Measurements from ENCODE around the gene PSMD1.
"Not testable (repeated sequence)": the region's sequence is repeated elsewhere in the genome, so short reads cannot be mapped to it uniquely, and the experiment has no call there.

PSMD1 gene

DNA sequence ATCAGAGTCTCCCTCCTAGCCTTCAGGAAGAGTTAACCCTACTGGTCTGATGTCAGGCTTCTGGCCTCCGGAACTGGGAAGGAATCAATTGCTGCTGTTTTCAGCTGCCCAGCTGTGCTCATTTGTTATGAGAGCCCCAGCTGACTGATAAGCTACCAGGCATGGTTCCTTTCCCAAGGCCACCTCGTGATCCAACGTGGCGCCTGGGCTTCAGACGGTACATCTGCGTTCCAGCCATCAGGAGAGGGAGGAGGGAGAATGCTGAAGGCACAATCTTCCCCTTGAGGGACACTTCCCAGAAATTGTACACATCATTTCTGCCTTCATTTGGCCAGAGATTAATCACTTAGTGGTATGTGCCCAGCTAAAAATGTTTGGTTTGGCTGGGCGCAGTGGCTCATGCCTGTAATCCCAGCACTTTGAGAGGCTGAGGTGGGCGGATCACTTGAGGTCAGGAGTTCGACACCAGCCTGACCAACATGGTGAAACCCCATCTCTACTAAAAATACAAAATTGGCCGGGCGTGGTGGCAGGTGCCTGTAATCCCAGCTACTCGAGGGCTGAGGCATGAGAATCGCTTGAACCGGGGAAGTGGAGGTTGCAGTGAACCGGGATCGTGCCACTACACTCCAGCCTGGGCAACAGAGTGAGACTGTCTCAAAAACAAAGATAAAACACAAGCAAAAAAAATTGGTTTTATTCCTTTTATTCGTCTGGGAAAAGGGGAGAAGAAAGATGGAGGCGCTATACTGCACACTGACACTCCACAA lies 131.3 kb downstream of the PSMD1 start:
- Histone ChIP-seq H3K9me3 (ENCODE audit: control insufficient read depth in 2 of 2, low read length in 2 of 2) (peaks cover 0 to 3% of the 10 kb centered on the region in 2 donors), H3K4me1 (ENCODE audit: control insufficient read depth, insufficient read depth, low read length) (peaks cover 14% of the 10 kb centered on the region), H3K27me3 (ENCODE audit: control insufficient read depth in 1 of 2, insufficient read depth in 2 of 2, low read length in 2 of 2) (no peaks in the 10 kb centered on the region), H3K27ac (ENCODE audit: low read length) (no peak overlapping the region), H3K4me3 (ENCODE audit: low read length in 2 of 2) (no peak overlapping the region), H3K9ac (ENCODE audit: low read length in 2 of 2) (no peak overlapping the region), H3K36me3 (ENCODE audit: control insufficient read depth in 2 of 2, insufficient read depth in 2 of 2, low read length in 2 of 2) (no peaks in the 10 kb centered on the region)

DNA sequence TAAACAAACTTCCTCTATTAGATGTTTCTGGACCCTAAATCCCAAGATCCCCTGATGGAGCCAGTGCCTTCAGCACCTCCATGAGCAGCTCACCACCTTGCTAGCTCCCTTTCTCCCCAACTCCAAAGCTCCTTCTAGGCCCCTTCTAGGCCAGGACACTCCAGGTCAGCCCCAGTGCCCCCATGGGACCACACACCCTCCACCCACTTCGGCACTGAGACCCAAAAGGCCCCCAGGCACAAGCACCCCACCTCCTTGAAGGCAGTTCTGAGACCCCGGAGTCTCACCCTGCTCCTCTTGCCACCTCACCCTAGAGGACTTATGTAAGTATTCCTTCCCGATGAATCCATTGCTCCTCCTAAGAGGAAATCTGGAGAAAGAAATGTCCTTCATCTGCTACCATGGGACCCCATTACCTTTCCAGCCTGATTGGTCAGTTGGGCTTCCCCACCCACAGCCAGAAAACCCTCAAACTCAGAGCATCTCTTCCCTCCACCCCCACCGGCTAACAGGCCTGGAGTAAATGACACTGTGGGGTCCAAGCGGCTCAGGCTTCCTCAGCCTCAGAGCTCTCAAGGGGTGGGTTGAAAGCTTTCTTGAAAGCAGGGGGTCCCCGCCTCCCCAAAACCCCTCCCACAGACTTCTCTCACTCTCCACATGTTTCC lies 132.0 kb downstream of the PSMD1 start:
- Histone ChIP-seq H3K27ac (ENCODE audit: low read length) (no peak overlapping the region), H3K4me3 (ENCODE audit: low read length in 2 of 2) (no peak overlapping the region), H3K9me3 (ENCODE audit: control insufficient read depth in 2 of 2, low read length in 2 of 2) (peaks cover 0 to 2% of the 10 kb centered on the region in 2 donors), H3K36me3 (ENCODE audit: control insufficient read depth in 2 of 2, insufficient read depth in 2 of 2, low read length in 2 of 2) (no peaks in the 10 kb centered on the region), H3K27me3 (ENCODE audit: control insufficient read depth in 1 of 2, insufficient read depth in 2 of 2, low read length in 2 of 2) (no peaks in the 10 kb centered on the region), H3K4me1 (ENCODE audit: control insufficient read depth, insufficient read depth, low read length) (peaks cover 14% of the 10 kb centered on the region), H3K9ac (ENCODE audit: low read length in 2 of 2) (no peak overlapping the region)

DNA sequence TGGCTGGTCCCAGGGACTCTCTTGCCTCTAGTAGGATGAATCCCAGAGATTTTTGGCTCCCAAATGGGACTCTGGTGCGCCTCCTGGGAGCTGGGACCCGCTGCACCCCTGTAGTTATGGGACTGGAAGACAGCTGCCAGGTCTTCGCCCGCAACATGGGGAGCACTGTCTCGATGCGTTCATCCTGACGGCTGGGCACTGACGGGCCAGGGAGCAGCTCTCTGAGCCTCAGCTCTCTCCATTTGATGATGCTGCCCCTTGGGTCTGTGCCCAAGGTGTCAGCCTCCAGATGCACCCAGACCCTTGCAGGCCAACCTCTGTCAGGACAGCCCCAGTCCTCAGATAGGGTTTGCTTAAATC lies 132.5 kb downstream of the PSMD1 start:
- Histone ChIP-seq H3K27ac (ENCODE audit: low read length) (no peak overlapping the region), H3K36me3 (ENCODE audit: control insufficient read depth in 2 of 2, insufficient read depth in 2 of 2, low read length in 2 of 2) (no peaks in the 10 kb centered on the region), H3K9ac (ENCODE audit: low read length in 2 of 2) (no peak overlapping the region), H3K4me1 (ENCODE audit: control insufficient read depth, insufficient read depth, low read length) (peaks cover 14% of the 10 kb centered on the region), H3K27me3 (ENCODE audit: control insufficient read depth in 1 of 2, insufficient read depth in 2 of 2, low read length in 2 of 2) (no peaks in the 10 kb centered on the region), H3K4me3 (ENCODE audit: low read length in 2 of 2) (no peak overlapping the region), H3K9me3 (ENCODE audit: control insufficient read depth in 2 of 2, low read length in 2 of 2) (no peaks in the 10 kb centered on the region)

DNA sequence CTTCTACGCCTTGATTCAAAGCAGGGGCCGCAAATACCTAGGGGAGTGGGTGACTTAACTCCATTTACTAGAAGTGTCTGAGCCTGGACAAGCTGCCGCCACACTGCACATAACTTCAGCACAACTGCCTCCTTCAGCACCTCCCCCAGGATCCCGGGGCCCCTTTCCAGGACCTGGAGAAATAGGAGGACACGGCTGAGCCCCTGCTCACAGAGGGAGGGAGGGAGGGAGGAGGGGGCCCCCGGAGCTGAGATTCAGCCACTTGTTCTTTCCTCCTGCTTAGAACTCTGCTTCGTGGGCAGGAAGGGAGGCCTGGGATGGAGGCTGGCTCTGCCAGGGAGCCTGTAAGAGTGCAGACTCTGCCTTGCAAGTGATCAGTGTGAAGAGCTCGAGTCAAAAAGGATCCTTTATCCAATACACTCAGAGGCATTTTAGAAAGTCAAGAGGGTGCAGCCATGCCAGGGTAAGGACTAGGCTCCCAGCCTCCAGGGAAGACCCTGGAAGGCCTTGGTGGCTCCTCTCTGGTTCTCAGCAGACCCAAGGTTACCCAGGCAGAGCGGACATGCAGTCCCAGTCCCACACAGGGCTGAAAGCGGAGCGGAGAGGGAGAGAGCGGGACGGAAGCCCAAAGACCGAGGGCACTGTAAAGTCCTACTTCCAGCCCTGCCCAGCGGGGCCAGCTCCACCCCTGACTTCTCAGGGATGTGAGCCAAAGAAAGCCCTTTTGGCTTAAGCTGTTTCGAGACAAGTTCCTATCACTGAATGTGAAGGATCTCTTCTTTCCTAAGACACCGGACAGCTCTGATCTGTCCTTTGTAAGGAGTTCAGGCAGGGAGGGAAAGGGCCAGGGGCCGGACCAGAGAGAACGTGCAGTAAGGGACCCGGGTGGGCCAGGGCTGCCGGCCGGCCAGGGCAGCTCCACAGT lies 133.2 kb downstream of the PSMD1 start:
- Histone ChIP-seq H3K27me3 (ENCODE audit: control insufficient read depth in 1 of 2, insufficient read depth in 2 of 2, low read length in 2 of 2) (no peaks in the 10 kb centered on the region), H3K4me3 (ENCODE audit: low read length in 2 of 2) (peak overlapping the region in 1 of 2 donors; percentile 60), H3K9ac (ENCODE audit: low read length in 2 of 2) (peak overlapping the region; percentile 13 to 28)

DNA sequence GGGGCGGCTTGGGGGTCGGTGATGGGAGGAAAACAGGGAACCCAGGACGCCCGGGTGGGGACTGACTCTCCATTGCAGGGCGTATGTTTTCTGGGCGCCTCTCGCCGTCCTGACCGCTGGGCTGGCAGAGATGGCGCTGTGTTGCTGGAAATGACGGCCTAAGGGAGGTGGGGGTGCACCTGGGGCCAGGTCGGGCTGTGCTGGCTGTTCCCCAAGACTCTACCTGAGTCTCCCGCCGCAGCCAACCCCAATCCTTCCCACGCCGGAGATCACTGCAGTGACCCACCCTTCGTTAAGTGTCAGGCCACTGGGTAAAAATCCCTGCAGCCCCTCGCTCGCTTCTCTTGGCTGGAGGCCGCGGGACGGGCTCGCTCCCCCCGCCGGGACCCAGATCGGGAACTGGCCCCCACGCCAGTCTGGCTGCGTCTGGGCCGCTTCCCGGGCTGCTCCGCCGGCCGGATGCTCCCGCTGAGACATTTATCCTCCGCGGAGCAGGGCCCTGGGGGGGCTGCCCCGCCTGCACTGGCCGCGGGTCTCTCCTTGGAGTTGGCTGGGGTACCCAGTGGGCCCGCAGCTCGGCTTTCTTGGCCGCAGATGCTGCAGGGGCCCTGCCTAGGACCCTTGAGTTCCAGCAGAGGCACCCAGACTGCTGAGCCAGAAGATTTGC lies 134.0 kb downstream of the PSMD1 start:
- H3K27me3 ChIP-seq (ENCODE audit: control insufficient read depth in 1 of 2, insufficient read depth in 2 of 2, low read length in 2 of 2): no peaks in the 10 kb centered on the region
- H3K4me3 ChIP-seq (ENCODE audit: low read length in 2 of 2): peak overlapping the region; percentile 43 to 60
- peak overlapping the region in 1 of 2 donors; percentile 44 for H3K9ac ChIP-seq (ENCODE audit: low read length in 2 of 2)
- no peaks in the 10 kb centered on the region for H3K36me3 ChIP-seq (ENCODE audit: control insufficient read depth in 2 of 2, insufficient read depth in 2 of 2, low read length in 2 of 2)
- H3K27ac ChIP-seq (ENCODE audit: low read length): peak overlapping the region; percentile 60
- H3K9me3 ChIP-seq (ENCODE audit: control insufficient read depth in 2 of 2, low read length in 2 of 2): no peaks in the 10 kb centered on the region
- H3K4me1 ChIP-seq (ENCODE audit: control insufficient read depth, insufficient read depth, low read length): peaks cover 13% of the 10 kb centered on the region

More for the DNA sequence above, 133.2 kb downstream of the PSMD1 start:
- Histone ChIP-seq H3K36me3 (ENCODE audit: control insufficient read depth in 2 of 2, insufficient read depth in 2 of 2, low read length in 2 of 2) (no peaks in the 10 kb centered on the region), H3K4me1 (ENCODE audit: control insufficient read depth, insufficient read depth, low read length) (peaks cover 14% of the 10 kb centered on the region), H3K27ac (ENCODE audit: low read length) (peak overlapping the region; percentile 60), H3K9me3 (ENCODE audit: control insufficient read depth in 2 of 2, low read length in 2 of 2) (no peaks in the 10 kb centered on the region)

DNA sequence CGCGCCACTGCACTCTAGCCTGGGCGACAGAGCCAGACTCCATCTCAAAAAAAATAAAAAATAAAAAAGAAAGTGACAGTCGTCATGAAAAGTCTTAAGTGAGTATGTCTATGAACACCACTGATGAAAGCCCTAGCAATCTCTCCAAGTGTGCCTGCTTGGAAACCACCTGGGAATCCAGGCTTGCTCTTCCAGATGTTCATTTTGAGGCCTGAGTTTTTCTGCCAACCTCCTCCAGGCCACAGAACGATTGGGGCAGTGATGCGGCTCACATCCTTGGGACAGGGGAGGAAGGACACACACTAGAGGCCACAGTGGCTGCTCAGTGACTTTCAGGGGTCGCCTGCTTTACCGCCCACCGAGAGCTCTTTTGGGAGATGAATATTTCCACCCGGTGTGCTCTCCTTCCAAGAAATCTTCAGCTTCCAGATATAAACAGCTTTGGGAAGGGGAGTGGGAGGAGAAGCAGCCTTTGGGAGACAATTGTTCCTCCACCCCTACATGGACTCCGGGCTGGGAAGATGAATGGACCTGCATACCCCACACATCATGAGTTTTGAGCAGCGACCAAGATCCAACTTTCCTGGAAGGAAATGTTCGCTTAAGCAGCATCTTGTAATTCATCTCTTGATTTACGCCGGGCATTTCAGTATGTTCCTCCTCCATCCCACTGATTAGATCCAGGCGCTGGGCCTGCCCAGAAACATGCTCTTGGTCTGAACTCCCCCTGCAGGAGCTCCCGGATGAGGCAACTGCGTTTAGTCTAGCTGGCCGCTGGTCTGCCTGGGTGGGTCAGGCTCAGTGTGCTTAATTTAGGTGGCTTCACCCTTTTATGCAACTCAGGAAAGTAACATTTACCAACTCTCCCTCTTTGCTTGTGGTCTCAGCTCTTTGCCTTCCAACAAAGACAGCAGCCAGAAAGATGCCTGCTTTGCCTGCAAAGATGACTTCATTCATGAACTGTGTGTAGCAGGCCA lies 135.5 kb downstream of the PSMD1 start:
- no peaks in the 10 kb centered on the region for H3K9me3 ChIP-seq (ENCODE audit: control insufficient read depth in 2 of 2, low read length in 2 of 2)
- no peaks in the 10 kb centered on the region for H3K27me3 ChIP-seq (ENCODE audit: control insufficient read depth in 1 of 2, insufficient read depth in 2 of 2, low read length in 2 of 2)
- H3K9ac ChIP-seq (ENCODE audit: low read length in 2 of 2): no peak overlapping the region
- no peak overlapping the region for H3K27ac ChIP-seq (ENCODE audit: low read length)
- H3K4me3 ChIP-seq (ENCODE audit: low read length in 2 of 2): peak overlapping the region in 1 of 2 donors; percentile 3
- peaks cover 12% of the 10 kb centered on the region for H3K4me1 ChIP-seq (ENCODE audit: control insufficient read depth, insufficient read depth, low read length)
- H3K36me3 ChIP-seq (ENCODE audit: control insufficient read depth in 2 of 2, insufficient read depth in 2 of 2, low read length in 2 of 2): no peaks in the 10 kb centered on the region

DNA sequence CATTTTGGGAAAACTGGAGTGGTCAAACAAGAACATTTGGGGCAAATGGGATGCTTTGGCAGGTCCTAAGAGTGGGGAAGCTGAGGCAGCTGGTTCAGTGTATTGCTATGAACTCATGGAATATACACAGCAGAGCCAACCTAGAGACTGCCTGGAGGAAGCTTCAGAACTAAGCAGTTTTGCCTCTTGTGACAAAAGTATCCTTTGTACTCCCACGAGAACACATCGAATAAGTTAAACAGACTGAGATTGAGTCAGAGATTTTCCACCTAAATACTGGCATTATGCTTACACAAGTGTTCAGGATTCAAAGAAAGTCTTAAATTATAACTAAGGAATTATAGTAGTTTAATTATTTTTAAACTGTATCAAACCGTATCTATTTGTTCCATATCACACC lies 136.5 kb downstream of the PSMD1 start:
- Histone ChIP-seq H3K9ac (ENCODE audit: low read length in 2 of 2) (no peak overlapping the region), H3K36me3 (ENCODE audit: control insufficient read depth in 2 of 2, insufficient read depth in 2 of 2, low read length in 2 of 2) (no peaks in the 10 kb centered on the region), H3K9me3 (ENCODE audit: control insufficient read depth in 2 of 2, low read length in 2 of 2) (no peaks in the 10 kb centered on the region), H3K27ac (ENCODE audit: low read length) (no peak overlapping the region), H3K27me3 (ENCODE audit: control insufficient read depth in 1 of 2, insufficient read depth in 2 of 2, low read length in 2 of 2) (no peaks in the 10 kb centered on the region), H3K4me3 (ENCODE audit: low read length in 2 of 2) (no peak overlapping the region), H3K4me1 (ENCODE audit: control insufficient read depth, insufficient read depth, low read length) (peaks cover 17% of the 10 kb centered on the region)

DNA sequence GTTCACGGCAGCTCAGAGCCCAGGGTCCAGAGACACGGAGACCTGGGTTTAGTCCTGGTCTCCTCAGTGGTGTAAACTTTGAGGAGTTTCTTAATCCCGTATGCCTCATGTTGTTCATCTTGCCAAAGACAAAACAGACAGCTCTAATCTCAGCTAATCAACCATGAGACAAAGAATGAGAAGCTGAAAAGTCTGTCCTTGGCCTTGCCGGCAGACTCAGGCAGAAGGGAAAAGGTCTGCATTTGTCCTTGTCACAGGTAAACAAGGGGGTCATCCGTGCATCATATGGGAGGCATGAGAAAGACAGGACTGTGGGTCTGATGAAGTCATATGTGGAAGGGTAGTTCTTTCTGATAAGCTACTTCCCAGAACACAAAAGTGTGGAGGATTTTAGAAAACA lies 139.9 kb downstream of the PSMD1 start:
- Histone ChIP-seq H3K27ac (ENCODE audit: low read length) (no peak overlapping the region), H3K9me3 (ENCODE audit: control insufficient read depth in 2 of 2, low read length in 2 of 2) (no peaks in the 10 kb centered on the region), H3K9ac (ENCODE audit: low read length in 2 of 2) (no peak overlapping the region), H3K36me3 (ENCODE audit: control insufficient read depth in 2 of 2, insufficient read depth in 2 of 2, low read length in 2 of 2) (no peaks in the 10 kb centered on the region), H3K27me3 (ENCODE audit: control insufficient read depth in 1 of 2, insufficient read depth in 2 of 2, low read length in 2 of 2) (no peaks in the 10 kb centered on the region), H3K4me3 (ENCODE audit: low read length in 2 of 2) (no peak overlapping the region), H3K4me1 (ENCODE audit: control insufficient read depth, insufficient read depth, low read length) (peaks cover 30% of the 10 kb centered on the region)

DNA sequence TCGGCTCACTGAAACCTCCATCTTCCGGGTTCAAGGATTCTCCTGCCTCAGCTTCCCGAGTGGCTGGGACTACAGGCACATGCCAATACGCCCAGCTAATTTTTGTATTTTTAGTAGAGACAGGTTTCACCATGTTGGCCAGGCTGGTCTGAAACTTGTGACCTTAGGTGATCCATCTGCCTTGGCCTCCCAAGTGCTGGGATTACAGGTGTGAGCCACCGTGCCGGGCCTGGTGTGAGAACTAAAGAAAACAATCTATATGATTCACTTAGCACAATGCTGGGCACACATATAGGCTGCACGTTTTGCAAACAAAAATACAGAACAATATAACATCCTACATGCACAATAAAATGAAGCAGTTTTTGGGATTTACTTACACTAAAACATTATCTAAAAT lies 140.5 kb downstream of the PSMD1 start:
- not testable (repeated sequence) for H3K36me3 ChIP-seq (ENCODE audit: control insufficient read depth in 2 of 2, insufficient read depth in 2 of 2, low read length in 2 of 2); H3K27me3 ChIP-seq (ENCODE audit: control insufficient read depth in 1 of 2, insufficient read depth in 2 of 2, low read length in 2 of 2); H3K27ac ChIP-seq (ENCODE audit: low read length); H3K9me3 ChIP-seq (ENCODE audit: control insufficient read depth in 2 of 2, low read length in 2 of 2)
- Histone ChIP-seq H3K9ac (ENCODE audit: low read length in 2 of 2) (peak overlapping the region in 1 of 2 donors; percentile 80), H3K4me1 (ENCODE audit: control insufficient read depth, insufficient read depth, low read length) (peaks cover 27% of the 10 kb centered on the region), H3K4me3 (ENCODE audit: low read length in 2 of 2) (peak overlapping the region in 1 of 2 donors; percentile 99)

Measured in stomach smooth muscle (tissue), 2 donors.